Nephron progenitor cell (in vitro differentiated cells): Measurements from ENCODE around the gene PRKCE.

Source experiments
- DNase-seq: peaks from one replicate; pipeline ENCODE4 v3.0.0; 2021
- H3K27ac Mint-ChIP-seq: 2 replicates; pipeline ENCODE4 v1.8.0; 2021; ENCODE audit warnings: mild to moderate bottlenecking, moderate library complexity, mixed read lengths
- H3K27me3 Mint-ChIP-seq: 2 replicates; pipeline ENCODE4 v1.8.0; 2021; ENCODE audit warnings: mild to moderate bottlenecking, low read depth, mixed read lengths; ENCODE audit not compliant: poor library complexity
- H3K36me3 Mint-ChIP-seq: 2 replicates; pipeline ENCODE4 v1.8.0; 2021; ENCODE audit warnings: low read depth, mixed read lengths
- H3K4me1 Mint-ChIP-seq: 2 replicates; pipeline ENCODE4 v1.8.0; 2021; ENCODE audit warnings: mixed read lengths
- H3K4me3 Mint-ChIP-seq: 2 replicates; pipeline ENCODE4 v1.8.0; 2021; ENCODE audit warnings: mild to moderate bottlenecking, moderate library complexity, mixed read lengths
- H3K9me3 Mint-ChIP-seq: 2 replicates; pipeline ENCODE4 v1.8.0; 2021; ENCODE audit warnings: mild to moderate bottlenecking, moderate library complexity, mixed read lengths
- TF ChIP-seq, protein P1 (sequence below): fragments of 200-600 bp; sonication (generic); IDR thresholded peaks from 2 replicates; pipeline ENCODE4 v1.5.0; 2021; ENCODE audit warnings: antibody characterized with exemption

The PRKCE gene

GRCh38 chr2:45732946-45733345 lies 81.5 kb downstream of the PRKCE start:
- Mint-ChIP-seq H3K4me1 (no peaks in the 10 kb centered on the region), H3K9me3 (no peaks in the 10 kb centered on the region), H3K27me3 (peaks cover 22% of the 10 kb centered on the region), H3K27ac (no peak overlapping the region), H3K4me3 (no peak overlapping the region), H3K36me3 (no peaks in the 10 kb centered on the region)
- TF ChIP-seq, protein P1, sequence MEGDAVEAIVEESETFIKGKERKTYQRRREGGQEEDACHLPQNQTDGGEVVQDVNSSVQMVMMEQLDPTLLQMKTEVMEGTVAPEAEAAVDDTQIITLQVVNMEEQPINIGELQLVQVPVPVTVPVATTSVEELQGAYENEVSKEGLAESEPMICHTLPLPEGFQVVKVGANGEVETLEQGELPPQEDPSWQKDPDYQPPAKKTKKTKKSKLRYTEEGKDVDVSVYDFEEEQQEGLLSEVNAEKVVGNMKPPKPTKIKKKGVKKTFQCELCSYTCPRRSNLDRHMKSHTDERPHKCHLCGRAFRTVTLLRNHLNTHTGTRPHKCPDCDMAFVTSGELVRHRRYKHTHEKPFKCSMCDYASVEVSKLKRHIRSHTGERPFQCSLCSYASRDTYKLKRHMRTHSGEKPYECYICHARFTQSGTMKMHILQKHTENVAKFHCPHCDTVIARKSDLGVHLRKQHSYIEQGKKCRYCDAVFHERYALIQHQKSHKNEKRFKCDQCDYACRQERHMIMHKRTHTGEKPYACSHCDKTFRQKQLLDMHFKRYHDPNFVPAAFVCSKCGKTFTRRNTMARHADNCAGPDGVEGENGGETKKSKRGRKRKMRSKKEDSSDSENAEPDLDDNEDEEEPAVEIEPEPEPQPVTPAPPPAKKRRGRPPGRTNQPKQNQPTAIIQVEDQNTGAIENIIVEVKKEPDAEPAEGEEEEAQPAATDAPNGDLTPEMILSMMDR: no peak
- no peak for DNase-seq

DNA sequence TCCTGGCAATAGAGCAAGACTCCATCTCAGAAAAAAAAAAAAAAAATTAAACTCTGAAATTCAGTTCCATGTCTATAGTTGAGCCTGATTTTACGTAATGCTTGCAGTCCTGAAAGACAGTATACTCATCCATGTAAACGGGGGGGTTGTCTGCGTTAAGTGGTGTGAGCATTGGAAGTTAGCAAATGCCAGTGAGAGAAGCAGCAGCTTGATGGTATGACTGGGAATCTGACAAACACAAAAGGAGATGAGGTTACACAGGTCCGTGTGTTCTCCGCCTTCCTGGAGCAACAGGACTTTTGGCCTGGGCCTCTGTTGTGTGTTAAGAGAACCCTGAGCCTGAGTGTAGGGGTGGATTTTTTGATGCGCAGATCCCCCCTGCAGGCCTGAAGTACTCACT lies 82.9 kb downstream of the PRKCE start:
- Mint-ChIP-seq H3K9me3 (no peaks in the 10 kb centered on the region), H3K4me3 (no peak overlapping the region), H3K36me3 (no peaks in the 10 kb centered on the region), H3K27ac (no peak overlapping the region), H3K4me1 (no peaks in the 10 kb centered on the region), H3K27me3 (peaks cover 12% of the 10 kb centered on the region)
- DNase-seq: no peak
- TF ChIP-seq, protein P1: no peak

GRCh38 chr2:45734952-45735351 lies 83.5 kb downstream of the PRKCE start:
- DNase-seq: no peak
- Mint-ChIP-seq H3K4me1 (no peaks in the 10 kb centered on the region), H3K27ac (no peak overlapping the region), H3K27me3 (peaks cover 12% of the 10 kb centered on the region), H3K9me3 (no peaks in the 10 kb centered on the region), H3K4me3 (no peak overlapping the region), H3K36me3 (no peaks in the 10 kb centered on the region)
- TF ChIP-seq, protein P1: no peak

- DNase-seq: no peak
- H3K4me1 Mint-ChIP-seq: peaks cover 5% of the 10 kb centered on the region
- H3K27ac Mint-ChIP-seq: no peak overlapping the region
- no peaks in the 10 kb centered on the region for H3K36me3 Mint-ChIP-seq
- TF ChIP-seq, protein P1: no peak
- no peaks in the 10 kb centered on the region for H3K9me3 Mint-ChIP-seq
- H3K4me3 Mint-ChIP-seq: no peak overlapping the region
- H3K27me3 Mint-ChIP-seq: peaks cover 15% of the 10 kb centered on the region
Measured at GRCh38 chr2:45736757-45737704, 85.6 kb downstream of the PRKCE start.

- TF ChIP-seq, protein P1: no peak
- Mint-ChIP-seq H3K27ac (no peak overlapping the region), H3K36me3 (no peaks in the 10 kb centered on the region), H3K9me3 (no peaks in the 10 kb centered on the region), H3K27me3 (peaks cover 11% of the 10 kb centered on the region), H3K4me3 (no peak overlapping the region), H3K4me1 (peaks cover 5% of the 10 kb centered on the region)
- DNase-seq: no peak
Measured at GRCh38 chr2:45739796-45740485, 88.5 kb downstream of the PRKCE start.
